Testis (tissue), 3 donors: ENCODE data around the gene DPF3. TPM values are rescaled to one million over a fixed set of nuclear protein-coding genes. Genes with fewer than 3 reads are reported as not detected.

Experiments used
- DNase-seq: peaks from one replicate; pipeline ENCODE4 v3.0.0-alpha.2; 2019
- H3K27ac ChIP-seq, 2 donors: fragments of 200-600 bp; sonication (generic); one replicate each; pipeline ENCODE4 v1.5.1; 2019
- H3K27me3 ChIP-seq: fragments of 200-600 bp; sonication (generic); one replicate; pipeline ENCODE4 v1.5.1; 2019
- H3K36me3 ChIP-seq: fragments of 200-600 bp; sonication (generic); one replicate; pipeline ENCODE4 v1.5.1; 2017; ENCODE audit warnings: low read depth; ENCODE audit errors: missing control alignments
- H3K4me1 ChIP-seq: fragments of 200-600 bp; sonication (generic); one replicate; pipeline ENCODE4 v1.5.1; 2019
- H3K4me3 ChIP-seq, 2 donors: fragments of 200-600 bp; sonication (generic); one replicate each; pipeline ENCODE4 v1.5.1; 2017 to 2019
- H3K9me3 ChIP-seq: fragments of 200-600 bp; sonication (generic); one replicate; pipeline ENCODE4 v1.5.1; 2017
- POLR2A ChIP-seq: fragments of 450-650 bp; IDR thresholded peaks from one replicate; pipeline ENCODE4 v1.6.1; 2017; ENCODE audit warnings: antibody characterized with exemption, mild to moderate bottlenecking, moderate library complexity
- WGBS, 2 donors: methylation state at CpG; one replicate each; pipeline ENCODE4 v1.1.5; 2018; 5-methylcytosine and 5-hydroxymethylcytosine counted together
- intact Hi-C: fragments of 100-400 bp; cut with DNase I; formaldehyde crosslinking; loops from one replicate; pipeline ENCODE4 v1.15.1; 2023; ENCODE audit warnings: low total_unique reads
- polyA plus RNA-seq: library from polyadenylated mRNA; stranded (reverse); fragments of 350-450 nt; fragmentation: Illumina TruSeq; extraction: RNeasy Lipid Tissue Mini Kit (QIAGEN cat#74804); gene quantifications from one replicate; pipeline ENCODE4 v1.2.3, GENCODE V29; 2014; ENCODE audit warnings: low read depth, low replicate concordance; ENCODE audit not compliant: insufficient read depth
- total RNA-seq, 2 donors: library from RNA; depleted of rRNA; stranded (reverse); fragments of >200 nt; gene quantifications; one replicate each; pipeline ENCODE4 v1.2.3, GENCODE V29; 2016
- TF ChIP-seq, protein P1 (sequence below), 3 experiments: fragments of 450-650 bp in 2 of 3; fragments of 200-600 bp in 1 of 3; sonication (generic) in 1 of 3; IDR thresholded peaks; one replicate each; pipeline ENCODE4 v1.5.1; 2016 to 2019; ENCODE audit warnings: antibody characterized with exemption in 3 of 3, mild to moderate bottlenecking in 2 of 3, moderate library complexity in 1 of 3

DPF3 gene
- total and polyA plus RNA-seq, 3 donors from 2014 or later, result 14.6 to 41.6 (median 26.4) TPM

DNA sequence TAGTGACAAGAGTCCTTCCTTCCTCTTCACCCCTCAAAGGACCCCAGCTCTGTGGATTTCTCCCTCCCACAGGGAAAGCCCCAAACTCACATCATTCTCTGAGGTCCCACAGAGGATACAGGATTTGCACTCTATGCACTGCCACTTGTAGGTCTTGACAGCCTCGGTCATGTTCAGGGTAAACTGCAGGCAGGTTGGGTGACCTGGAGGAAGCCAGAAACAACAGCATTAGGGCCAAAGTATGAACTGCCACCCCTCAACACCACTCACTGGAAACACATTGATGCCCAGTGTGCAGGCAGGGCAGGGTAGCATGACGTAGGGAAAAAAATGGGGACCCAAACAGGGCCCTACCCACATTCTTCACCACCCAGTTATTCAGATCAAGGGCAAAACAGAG, 264.4 kb downstream of the DPF3 start:
- intact Hi-C loops, result no loop called here
- H3K36me3 ChIP-seq, result no peaks in the 10 kb centered on the region
- no peaks in the 10 kb centered on the region for H3K4me1 ChIP-seq
- TF ChIP-seq POLR2A, result no peak
- TF ChIP-seq, protein P1, sequence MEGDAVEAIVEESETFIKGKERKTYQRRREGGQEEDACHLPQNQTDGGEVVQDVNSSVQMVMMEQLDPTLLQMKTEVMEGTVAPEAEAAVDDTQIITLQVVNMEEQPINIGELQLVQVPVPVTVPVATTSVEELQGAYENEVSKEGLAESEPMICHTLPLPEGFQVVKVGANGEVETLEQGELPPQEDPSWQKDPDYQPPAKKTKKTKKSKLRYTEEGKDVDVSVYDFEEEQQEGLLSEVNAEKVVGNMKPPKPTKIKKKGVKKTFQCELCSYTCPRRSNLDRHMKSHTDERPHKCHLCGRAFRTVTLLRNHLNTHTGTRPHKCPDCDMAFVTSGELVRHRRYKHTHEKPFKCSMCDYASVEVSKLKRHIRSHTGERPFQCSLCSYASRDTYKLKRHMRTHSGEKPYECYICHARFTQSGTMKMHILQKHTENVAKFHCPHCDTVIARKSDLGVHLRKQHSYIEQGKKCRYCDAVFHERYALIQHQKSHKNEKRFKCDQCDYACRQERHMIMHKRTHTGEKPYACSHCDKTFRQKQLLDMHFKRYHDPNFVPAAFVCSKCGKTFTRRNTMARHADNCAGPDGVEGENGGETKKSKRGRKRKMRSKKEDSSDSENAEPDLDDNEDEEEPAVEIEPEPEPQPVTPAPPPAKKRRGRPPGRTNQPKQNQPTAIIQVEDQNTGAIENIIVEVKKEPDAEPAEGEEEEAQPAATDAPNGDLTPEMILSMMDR (IDR thresholded peaks at IDR 0.05), result no peak
- no peak for DNase-seq
- H3K27me3 ChIP-seq, result no peaks in the 10 kb centered on the region
- H3K4me3 ChIP-seq, result no peak overlapping the region
- H3K9me3 ChIP-seq, result no peaks in the 10 kb centered on the region
- WGBS, 2 donors, result 94 to 95% methylated on average over 2 of the region's 2 CpGs
- no peak overlapping the region for H3K27ac ChIP-seq

- H3K9me3 ChIP-seq, result no peaks in the 10 kb centered on the region
- intact Hi-C loops, result no loop called here
- no peak for DNase-seq
- no peaks in the 10 kb centered on the region for H3K27me3 ChIP-seq
- H3K27ac ChIP-seq, result no peak overlapping the region
- no peaks in the 10 kb centered on the region for H3K36me3 ChIP-seq
- no peaks in the 10 kb centered on the region for H3K4me1 ChIP-seq
- no peak for TF ChIP-seq POLR2A
- TF ChIP-seq, protein P1 (IDR thresholded peaks at IDR 0.05), result no peak
- no peak overlapping the region for H3K4me3 ChIP-seq
- WGBS, 2 donors, result 91 to 98% methylated on average over 2 of the region's 2 CpGs
Observed at GRCh38 chr14:72625689-72626088, 268.2 kb downstream of the DPF3 start.

DNA sequence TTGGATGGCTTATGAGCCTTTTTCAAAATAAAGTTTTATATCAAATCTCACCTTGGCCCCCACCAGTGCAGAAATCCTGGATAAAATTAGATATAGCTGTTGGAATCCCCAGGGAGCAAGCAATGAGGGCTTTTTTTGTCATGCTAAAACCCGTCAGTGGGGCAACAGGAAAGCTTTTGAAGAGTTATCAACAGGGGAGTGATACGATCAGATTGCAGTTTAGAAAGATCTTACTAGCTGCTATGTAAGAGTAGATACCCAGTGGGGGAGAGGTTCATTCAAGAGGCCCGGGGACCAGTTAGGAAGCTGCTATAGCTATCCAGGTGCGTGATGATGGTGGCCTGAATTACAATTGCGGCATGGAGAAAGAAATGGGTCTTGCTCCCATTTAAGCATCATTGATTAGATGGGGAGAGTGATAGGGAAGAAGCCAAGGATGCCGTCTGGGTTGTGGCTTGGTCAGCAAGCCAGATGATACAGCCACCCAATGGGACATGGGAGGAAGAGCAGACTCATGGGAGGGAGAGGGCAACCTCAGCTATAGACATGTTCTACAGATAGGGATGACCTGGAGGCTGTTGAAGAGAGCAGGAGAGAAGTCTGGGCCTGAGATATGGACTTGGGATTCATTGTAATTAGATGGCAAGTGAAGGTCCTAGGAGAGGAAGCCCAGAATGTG, 272.4 kb downstream of the DPF3 start:
- no peaks in the 10 kb centered on the region for H3K9me3 ChIP-seq
- H3K36me3 ChIP-seq, result no peaks in the 10 kb centered on the region
- H3K4me1 ChIP-seq, result peaks cover 24% of the 10 kb centered on the region
- H3K27me3 ChIP-seq, result no peaks in the 10 kb centered on the region
- TF ChIP-seq POLR2A, result no peak
- TF ChIP-seq, protein P1 (IDR thresholded peaks at IDR 0.05), result no peak
- no peak for DNase-seq
- 90 to 97% methylated on average over 6 of the region's 6 CpGs for WGBS, 2 donors
- no peak overlapping the region for H3K27ac ChIP-seq
- no peak overlapping the region for H3K4me3 ChIP-seq
- intact Hi-C loops, result no loop called here

DNA sequence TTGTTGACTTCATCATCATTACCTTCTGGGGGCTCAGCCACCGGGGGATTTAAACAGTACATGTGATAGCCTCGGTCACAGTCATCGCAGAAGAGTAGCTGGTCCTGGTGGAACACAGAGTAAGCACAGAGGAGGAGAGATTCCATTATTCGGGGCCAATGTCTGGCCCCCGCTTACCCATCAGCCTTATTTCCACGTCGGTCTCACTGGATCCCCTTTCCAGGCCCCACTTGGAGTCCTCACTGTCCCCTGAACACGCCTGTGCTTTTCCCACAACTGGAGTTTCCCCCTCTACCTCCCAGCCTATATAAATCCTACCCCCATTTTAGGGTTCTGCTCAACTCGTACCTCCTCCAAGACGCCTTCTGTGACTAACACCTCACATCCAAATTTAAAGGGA, 274.0 kb downstream of the DPF3 start:
- Histone ChIP-seq H3K4me1 (peaks cover 34% of the 10 kb centered on the region), H3K27ac (no peak overlapping the region), H3K9me3 (no peaks in the 10 kb centered on the region), H3K4me3 (no peak overlapping the region), H3K36me3 (no peaks in the 10 kb centered on the region), H3K27me3 (no peaks in the 10 kb centered on the region)
- 95 to 97% methylated on average over 10 of the region's 10 CpGs for WGBS, 2 donors
- intact Hi-C loops, result no loop called here
- no peak for DNase-seq
- TF ChIP-seq, protein P1 (IDR thresholded peaks at IDR 0.05), result no peak
- TF ChIP-seq POLR2A, result no peak

- no peaks in the 10 kb centered on the region for H3K27me3 ChIP-seq
- H3K9me3 ChIP-seq, result no peaks in the 10 kb centered on the region
- no peaks in the 10 kb centered on the region for H3K36me3 ChIP-seq
- WGBS, 2 donors, result 59 to 78% methylated on average over 7 to 8 of the region's 8 CpGs
- TF ChIP-seq, protein P1 (IDR thresholded peaks at IDR 0.05), result no peak
- no peak for TF ChIP-seq POLR2A
- DNase-seq, result no peak
- peaks cover 37% of the 10 kb centered on the region for H3K4me1 ChIP-seq
- no peak overlapping the region for H3K27ac ChIP-seq
- intact Hi-C loops, result no loop called here
- H3K4me3 ChIP-seq, result no peak overlapping the region
Observed at GRCh38 chr14:72619111-72619571, 274.8 kb downstream of the DPF3 start.
